K562 treated with DMSO at 1 percent for 24 hours (cell line): Measurements from ENCODE around the gene SLC6A15. TPM values are rescaled to one million over a fixed set of nuclear protein-coding genes. Genes with fewer than 3 reads are reported as not detected.

Experiments
- total RNA-seq: library from RNA; unstranded; fragments of 300-600 nt; gene quantifications from 2 replicates; pipeline ENCODE4 v1.2.3, GENCODE V29; 2022; ENCODE audit warnings: low read depth; ENCODE audit not compliant: insufficient read depth

Gene SLC6A15
- total RNA-seq = not detected in 2 replicates

DNA sequence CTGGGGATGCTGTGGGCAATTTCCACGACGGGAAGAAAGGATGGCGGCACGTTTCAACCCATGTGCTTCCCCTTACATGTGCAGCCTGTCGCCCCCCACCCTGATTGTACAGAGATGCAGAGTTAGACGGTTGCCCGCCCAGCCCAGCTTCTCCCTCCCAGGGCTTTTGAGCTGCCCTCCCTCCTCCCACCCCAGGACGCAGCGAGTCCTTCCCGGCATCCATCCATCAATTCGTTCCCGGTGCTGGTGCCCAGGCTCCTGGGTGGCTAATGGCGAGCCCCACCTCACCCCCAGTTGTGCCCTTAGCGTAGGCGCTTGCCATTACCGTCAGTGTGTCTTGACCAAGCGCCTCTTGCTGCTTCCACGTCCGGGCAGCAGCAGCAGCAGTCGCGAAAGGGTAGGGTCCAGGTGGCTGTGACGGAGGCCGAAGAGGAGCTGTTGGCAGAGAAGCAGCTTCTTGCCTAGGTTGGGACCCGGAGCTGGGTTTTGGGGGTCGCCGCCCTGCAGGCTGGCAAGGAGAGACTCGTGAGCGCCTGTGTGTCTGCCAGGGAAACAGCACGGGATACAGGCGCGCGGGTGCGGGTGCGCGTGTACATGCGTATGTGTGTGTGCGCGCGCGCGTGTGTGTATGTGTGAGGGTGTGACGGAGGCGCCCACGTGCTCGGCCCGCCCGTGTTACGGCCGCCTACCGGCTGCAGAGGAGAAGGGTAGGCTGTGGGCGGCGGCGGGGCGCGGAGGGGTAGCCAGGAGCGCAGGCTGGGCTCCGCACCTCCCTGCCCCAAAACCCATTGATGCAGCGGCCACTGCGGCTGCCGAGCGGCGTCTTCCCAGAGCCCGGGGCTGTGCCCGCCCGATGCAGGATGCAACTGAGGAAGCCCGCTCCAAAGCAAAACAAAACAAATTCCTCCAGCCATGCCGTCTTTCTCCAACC is at the start of gene SLC6A15:
Gene SLC6A15, minus strand, starts transcription at position 602 of the 931 bp plus-strand sequence. CDS start 20,679 bp downstream, outside the sequence.

Other genes starting within 250 kb of the SLC6A15 start
- not detected in 2 replicates for gene TSPAN19, start 123.5 kb upstream of the SLC6A15 start, total RNA-seq
- gene LRRIQ1, start 123.6 kb upstream of the SLC6A15 start, total RNA-seq = not detected in 2 replicates